Osteoblast (primary cell): ENCODE results near the gene CUX1. TPM values are rescaled to one million over a fixed set of nuclear protein-coding genes. Genes with fewer than 3 reads are reported as not detected.

ENCODE experiments used
- DNase-seq: peaks from one replicate; pipeline ENCODE4 v3.0.0; 2011; ENCODE audit warnings: low spot score, mixed read lengths; ENCODE audit not compliant: insufficient read length; ENCODE audit errors: missing footprints
- H2AFZ ChIP-seq: 2 replicates; pipeline ENCODE4 v1.6.0; 2011; ENCODE audit warnings: mild to moderate bottlenecking, low read length
- H3K27ac ChIP-seq: 2 replicates; pipeline ENCODE4 v1.5.1; 2011; ENCODE audit warnings: mild to moderate bottlenecking, low read depth, low read length, moderate library complexity
- H3K27me3 ChIP-seq: 2 replicates; pipeline ENCODE4 v1.6.0; 2012; ENCODE audit warnings: mild to moderate bottlenecking, control low read depth, inconsistent platforms, low read length, moderate library complexity; ENCODE audit not compliant: insufficient read depth
- H3K36me3 ChIP-seq: 2 replicates; pipeline ENCODE4 v1.5.1; 2011; ENCODE audit warnings: mild to moderate bottlenecking, low read length, control low read depth, moderate library complexity; ENCODE audit not compliant: insufficient read depth
- H3K4me1 ChIP-seq: 2 replicates; pipeline ENCODE4 v1.5.1; 2011; ENCODE audit warnings: mild to moderate bottlenecking, low read length, control low read depth, moderate library complexity; ENCODE audit not compliant: insufficient read depth
- H3K4me2 ChIP-seq: 2 replicates; pipeline ENCODE4 v1.6.0; 2011; ENCODE audit warnings: mild to moderate bottlenecking, low read length; ENCODE audit not compliant: insufficient read depth
- H3K4me3 ChIP-seq: fragments of 200-600 bp; sonication (generic); 3 replicates; pipeline ENCODE4 v1.5.1; 2012; ENCODE audit warnings: mild to moderate bottlenecking, low read length, inconsistent platforms; ENCODE audit not compliant: insufficient read depth
- H3K79me2 ChIP-seq: 2 replicates; pipeline ENCODE4 v1.6.0; 2012; ENCODE audit warnings: mild to moderate bottlenecking, low read length, control low read depth, inconsistent platforms; ENCODE audit not compliant: insufficient read depth
- H3K9me3 ChIP-seq: 2 replicates; pipeline ENCODE4 v1.5.1; 2011; ENCODE audit warnings: low read depth, low read length, control low read depth
- H4K20me1 ChIP-seq: 2 replicates; pipeline ENCODE4 v1.6.0; 2012; ENCODE audit warnings: mild to moderate bottlenecking, low read length, control low read depth; ENCODE audit not compliant: insufficient read depth
- CTCF ChIP-seq: IDR thresholded peaks from 2 replicates; pipeline ENCODE4 v1.5.1; 2011; ENCODE audit warnings: mild to moderate bottlenecking, low read depth, low read length, moderate library complexity; ENCODE audit errors: extremely low read depth
- total RNA-seq: library from RNA; depleted of rRNA; stranded (reverse); fragments of >200 nt; gene quantifications from 2 replicates; pipeline ENCODE4 v1.2.3, GENCODE V29; 2012

CUX1 gene
- total RNA-seq, 1 donor = 41.6 TPM

GRCh38 chr7:102073931-102074880 is 256.8 kb downstream of the CUX1 start:
- Histone ChIP-seq H3K36me3 (peaks cover 9% of the 10 kb centered on the region), H3K4me3 (no peak overlapping the region), H3K4me1 (peaks cover 8% of the 10 kb centered on the region), H4K20me1 (peaks cover 7% of the 10 kb centered on the region), H2AFZ (no peak overlapping the region), H3K27ac (no peak overlapping the region), H3K4me2 (no peak overlapping the region), H3K27me3 (no peaks in the 10 kb centered on the region), H3K9me3 (peaks cover 2% of the 10 kb centered on the region), H3K79me2 (no peaks in the 10 kb centered on the region)
- no peak for DNase-seq
- no peak for TF ChIP-seq CTCF

GRCh38 chr7:102075126-102075525 is 257.7 kb downstream of the CUX1 start:
- peaks cover 8% of the 10 kb centered on the region for H3K4me1 ChIP-seq
- no peaks in the 10 kb centered on the region for H3K79me2 ChIP-seq
- H3K27ac ChIP-seq = no peak overlapping the region
- TF ChIP-seq CTCF = no peak
- no peak overlapping the region for H3K4me2 ChIP-seq
- DNase-seq = peak; percentile 31
- H3K27me3 ChIP-seq = no peaks in the 10 kb centered on the region
- peaks cover 4% of the 10 kb centered on the region for H4K20me1 ChIP-seq
- H3K4me3 ChIP-seq = no peak overlapping the region
- H2AFZ ChIP-seq = no peak overlapping the region
- peaks cover 2% of the 10 kb centered on the region for H3K9me3 ChIP-seq
- peaks cover 9% of the 10 kb centered on the region for H3K36me3 ChIP-seq

GRCh38 chr7:102075553-102076135 is 258.2 kb downstream of the CUX1 start:
- H3K4me3 ChIP-seq = no peak overlapping the region
- no peak for TF ChIP-seq CTCF
- H2AFZ ChIP-seq = no peak overlapping the region
- no peaks in the 10 kb centered on the region for H3K79me2 ChIP-seq
- H3K27ac ChIP-seq = no peak overlapping the region
- H3K4me2 ChIP-seq = no peak overlapping the region
- H3K4me1 ChIP-seq = peaks cover 10% of the 10 kb centered on the region
- DNase-seq = no peak
- H3K9me3 ChIP-seq = peaks cover 2% of the 10 kb centered on the region
- H3K27me3 ChIP-seq = no peaks in the 10 kb centered on the region
- peaks cover 9% of the 10 kb centered on the region for H3K36me3 ChIP-seq
- H4K20me1 ChIP-seq = peaks cover 4% of the 10 kb centered on the region

GRCh38 chr7:102077081-102077480 is 259.7 kb downstream of the CUX1 start:
- Histone ChIP-seq H3K27ac (no peak overlapping the region), H3K4me2 (no peak overlapping the region), H3K27me3 (no peaks in the 10 kb centered on the region), H3K36me3 (peaks cover 2% of the 10 kb centered on the region), H3K79me2 (no peaks in the 10 kb centered on the region), H3K4me1 (peaks cover 14% of the 10 kb centered on the region), H2AFZ (no peak overlapping the region), H3K4me3 (no peak overlapping the region), H4K20me1 (peaks cover 4% of the 10 kb centered on the region), H3K9me3 (no peaks in the 10 kb centered on the region)
- peak; percentile 14 for DNase-seq
- no peak for TF ChIP-seq CTCF
